IPS-18c (cell line): ENCODE data around the gene PDGFC.

Experiments
- H3K4me3 ChIP-seq: 2 replicates; pipeline ENCODE4 v1.7.0; 2013; ENCODE audit warnings: low read depth, mild to moderate bottlenecking, low read length, moderate library complexity; ENCODE audit not compliant: insufficient read depth
- H3K9me3 ChIP-seq: one replicate; pipeline ENCODE4 v1.6.1; 2013; ENCODE audit warnings: mild to moderate bottlenecking, low read length, moderate library complexity; ENCODE audit not compliant: control insufficient read depth, insufficient read depth

The PDGFC gene

DNA sequence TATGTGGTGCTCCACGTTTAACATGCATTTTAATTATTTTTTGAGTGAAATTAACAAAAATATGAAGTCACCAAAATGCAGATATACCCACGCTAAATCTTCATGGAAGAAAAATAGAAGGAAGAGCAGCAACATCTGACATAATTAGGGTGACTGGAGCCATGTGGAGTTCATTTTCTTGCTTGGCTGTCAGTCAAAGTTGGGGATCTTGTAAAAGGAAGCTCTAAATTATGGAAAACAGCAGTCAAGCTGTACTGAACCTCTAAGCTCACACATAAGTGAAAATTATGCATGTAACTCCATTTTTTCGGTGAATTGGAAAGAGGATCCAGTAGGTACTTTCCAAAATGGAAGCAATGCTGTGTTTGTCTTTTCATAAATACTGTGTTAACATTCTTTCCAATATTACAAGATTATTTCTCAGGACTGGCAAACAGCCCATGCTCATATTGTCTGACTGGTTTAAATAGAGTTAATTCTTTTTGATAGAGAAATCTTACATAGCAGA is 9.7 kb upstream of the PDGFC start:
- Histone ChIP-seq H3K9me3 (no peaks in the 10 kb centered on the region), H3K4me3 (no peak overlapping the region)

DNA sequence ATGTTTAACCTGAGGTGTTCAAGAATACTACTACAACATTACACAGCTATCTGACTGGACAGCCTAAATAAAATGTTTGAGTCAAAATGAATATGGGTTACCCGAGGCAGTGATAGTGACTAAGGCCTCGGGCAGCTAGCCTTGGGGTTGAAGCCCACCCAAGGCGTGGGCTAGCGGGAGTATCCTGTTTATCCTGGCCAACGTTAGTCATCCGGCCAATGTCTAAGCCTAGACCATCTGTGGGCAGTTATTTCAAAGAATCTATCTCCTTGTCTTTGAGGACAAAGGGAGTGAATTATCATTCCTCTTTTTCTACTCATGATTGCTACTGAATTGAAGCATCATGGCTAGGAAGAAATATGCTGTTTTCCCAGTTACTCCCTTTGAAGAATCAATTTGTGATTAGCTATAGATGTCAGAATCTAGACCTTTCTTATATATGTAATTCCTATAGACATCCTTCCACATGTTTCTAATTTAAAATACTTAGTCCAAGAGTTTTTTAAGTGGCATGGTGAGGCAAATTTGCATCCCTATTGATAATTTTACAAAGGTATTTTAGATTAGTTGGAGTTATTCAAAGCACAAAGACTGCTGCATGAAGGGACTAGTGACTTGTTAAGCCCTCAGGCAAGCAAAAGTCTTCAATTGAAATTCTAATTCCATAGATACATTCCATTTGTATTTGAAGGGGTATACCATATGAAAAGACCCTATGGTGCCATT is 6.0 kb upstream of the PDGFC start:
- no peaks in the 10 kb centered on the region for H3K9me3 ChIP-seq
- H3K4me3 ChIP-seq = no peak overlapping the region

- H3K4me3 ChIP-seq = no peak overlapping the region
- H3K9me3 ChIP-seq = no peaks in the 10 kb centered on the region
These were observed 4.5 kb upstream of the PDGFC start for GRCh38 chr4:156976147-156976546.

GRCh38 chr4:156975686-156976085 is 4.1 kb upstream of the PDGFC start:
- Histone ChIP-seq H3K9me3 (no peaks in the 10 kb centered on the region), H3K4me3 (no peak overlapping the region)

- Histone ChIP-seq H3K4me3 (no peak overlapping the region), H3K9me3 (no peaks in the 10 kb centered on the region)
These were observed 2.7 kb upstream of the PDGFC start for GRCh38 chr4:156974264-156974663.

GRCh38 chr4:156972379-156973015 is 898 bp upstream of the PDGFC start:
- peak overlapping the region; percentile 76; the same call in 1 of the 2 replicates for H3K4me3 ChIP-seq
- H3K9me3 ChIP-seq = no peaks in the 10 kb centered on the region

- peak overlapping the region; percentile 76 for H3K4me3 ChIP-seq
These were observed 379 bp downstream of the PDGFC start for GRCh38 chr4:156971165-156971675.

DNA sequence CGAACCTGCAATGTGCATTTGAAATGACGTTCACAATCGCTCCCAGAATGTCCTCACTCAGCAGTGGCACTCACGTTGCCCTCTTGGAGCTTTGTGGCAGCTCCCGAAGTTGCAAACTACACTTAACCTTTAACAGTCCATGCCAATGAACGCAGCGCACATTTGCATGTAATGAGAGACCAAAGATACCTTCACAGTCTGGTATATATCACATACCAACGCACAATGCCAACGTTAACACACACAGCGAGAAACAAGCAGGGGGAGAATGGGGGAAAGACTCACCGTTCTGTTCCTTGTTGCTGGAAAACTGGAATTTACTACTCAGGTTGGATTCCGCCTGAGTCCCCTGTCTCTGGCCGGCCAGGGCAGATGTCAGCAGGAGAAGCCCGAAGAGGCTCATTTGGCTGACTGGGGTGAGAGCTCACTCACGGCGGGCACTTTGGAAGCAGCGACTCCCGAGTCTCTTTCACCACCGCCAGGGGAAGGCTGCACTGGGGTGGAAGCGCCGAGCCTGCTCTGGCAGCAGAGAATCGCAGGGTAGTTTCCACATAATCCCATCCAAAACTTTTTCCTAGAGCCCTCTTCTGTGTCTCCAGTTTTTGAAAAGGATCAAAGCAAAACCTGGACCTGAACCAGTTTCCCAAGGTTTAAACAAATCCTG is 966 bp downstream of the PDGFC start:
- Histone ChIP-seq H3K9me3 (no peaks in the 10 kb centered on the region), H3K4me3 (peak overlapping the region; percentile 37)

More at GRCh38 chr4:156971165-156971675, 379 bp downstream of the PDGFC start:
- H3K9me3 ChIP-seq = no peaks in the 10 kb centered on the region

DNA sequence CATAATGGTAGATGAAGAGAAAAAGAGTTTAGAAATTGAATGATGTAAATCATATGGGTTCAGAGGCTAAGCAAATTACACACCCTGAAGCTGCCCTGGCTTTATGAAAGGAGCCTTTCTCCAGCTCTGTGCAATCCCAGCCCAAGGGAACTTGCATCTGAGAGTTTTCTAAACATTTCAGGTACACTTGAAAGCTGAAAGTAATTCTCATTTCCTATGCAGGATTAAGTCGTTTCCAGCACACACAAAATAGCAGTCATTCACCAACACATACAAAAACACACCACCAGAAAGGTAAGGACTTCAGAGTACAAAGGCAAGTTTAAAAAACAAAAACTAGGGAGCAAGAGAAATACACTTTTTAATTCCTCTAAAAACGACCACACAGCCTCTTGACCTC is 1.7 kb downstream of the PDGFC start:
- Histone ChIP-seq H3K9me3 (no peaks in the 10 kb centered on the region), H3K4me3 (peak overlapping the region; percentile 37; the same call in 1 of the 2 replicates)

DNA sequence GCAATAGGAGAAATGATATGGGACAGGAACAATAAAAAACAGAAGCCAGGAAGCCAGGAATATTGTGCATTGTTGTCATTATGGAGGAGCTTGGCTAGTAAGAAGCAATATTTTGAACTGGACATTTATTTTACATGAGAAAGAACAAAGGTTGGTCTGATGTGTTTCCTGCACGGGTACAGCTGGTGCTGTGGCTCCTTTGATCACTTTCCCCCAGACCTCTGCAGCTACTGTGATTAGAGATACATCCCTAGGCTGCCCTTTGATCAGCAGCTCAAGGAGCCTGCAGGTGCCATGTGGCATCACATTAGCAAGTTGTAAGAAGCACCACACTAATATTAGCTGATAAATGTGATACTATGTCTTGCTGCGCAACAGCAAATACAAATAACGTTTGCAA is 2.5 kb downstream of the PDGFC start:
- H3K4me3 ChIP-seq = no peak overlapping the region
- H3K9me3 ChIP-seq = no peaks in the 10 kb centered on the region

- Histone ChIP-seq H3K9me3 (no peaks in the 10 kb centered on the region), H3K4me3 (no peak overlapping the region)
These were observed 3.1 kb downstream of the PDGFC start for GRCh38 chr4:156968479-156968984.

DNA sequence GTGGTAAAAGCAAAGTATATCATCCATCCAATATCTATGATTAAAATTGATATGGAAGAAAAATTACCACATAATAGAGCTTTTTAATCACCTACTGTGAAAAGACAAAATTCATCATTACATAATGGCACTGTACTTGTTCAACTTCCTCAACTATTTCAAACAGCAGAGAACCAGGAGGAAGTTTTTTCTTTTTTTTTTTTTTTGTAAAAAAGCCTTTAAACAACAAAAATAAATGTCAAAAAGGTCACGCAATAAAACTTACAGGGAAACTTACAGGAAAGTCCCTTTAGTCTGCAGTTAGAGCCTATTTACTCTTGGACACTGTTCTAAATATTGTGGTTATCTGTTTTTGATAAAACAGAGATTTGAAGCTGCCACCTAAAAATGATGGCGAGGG is 4.8 kb downstream of the PDGFC start:
- H3K9me3 ChIP-seq = no peaks in the 10 kb centered on the region
- H3K4me3 ChIP-seq = no peak overlapping the region

GRCh38 chr4:156963419-156963818 is 8.2 kb downstream of the PDGFC start:
- no peaks in the 10 kb centered on the region for H3K9me3 ChIP-seq
- no peak overlapping the region for H3K4me3 ChIP-seq

DNA sequence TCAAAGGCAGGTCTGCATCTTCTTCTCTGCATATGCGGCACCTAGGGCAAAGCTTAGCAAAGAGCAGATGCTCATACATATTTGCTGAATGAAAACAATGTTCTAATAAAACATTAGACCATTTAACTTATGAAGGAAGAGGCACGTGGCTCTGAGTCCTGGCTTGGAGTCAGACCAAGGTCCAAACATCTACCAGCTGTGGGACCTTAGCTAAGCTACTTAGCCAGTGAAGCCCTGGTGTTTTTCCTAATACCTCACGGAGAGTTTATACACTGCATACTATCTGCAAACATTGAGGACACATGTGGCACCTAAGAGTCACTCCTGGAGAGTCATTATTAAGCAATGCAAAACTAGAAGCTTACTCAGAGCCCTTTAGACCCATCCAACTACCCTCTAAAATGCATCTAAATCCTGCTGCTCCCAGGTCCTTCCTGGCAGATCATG is 9.0 kb downstream of the PDGFC start:
- H3K9me3 ChIP-seq = no peaks in the 10 kb centered on the region
- H3K4me3 ChIP-seq = no peak overlapping the region

DNA sequence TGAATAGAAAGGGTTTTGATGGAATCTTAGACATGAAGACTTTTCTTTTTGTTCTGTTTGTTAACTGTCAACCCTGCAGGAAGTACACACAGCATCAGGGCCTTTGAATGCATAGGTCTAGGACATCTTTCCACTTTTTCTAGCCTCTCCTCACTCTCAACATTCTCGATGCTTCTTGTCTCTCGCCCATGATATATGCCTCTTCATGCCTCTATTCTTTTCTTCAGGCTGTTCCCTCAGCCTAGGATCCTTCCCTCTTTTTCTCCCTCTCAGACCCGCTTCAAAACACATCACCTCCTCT is 9.6 kb downstream of the PDGFC start:
- Histone ChIP-seq H3K4me3 (no peak overlapping the region), H3K9me3 (no peaks in the 10 kb centered on the region)

DNA sequence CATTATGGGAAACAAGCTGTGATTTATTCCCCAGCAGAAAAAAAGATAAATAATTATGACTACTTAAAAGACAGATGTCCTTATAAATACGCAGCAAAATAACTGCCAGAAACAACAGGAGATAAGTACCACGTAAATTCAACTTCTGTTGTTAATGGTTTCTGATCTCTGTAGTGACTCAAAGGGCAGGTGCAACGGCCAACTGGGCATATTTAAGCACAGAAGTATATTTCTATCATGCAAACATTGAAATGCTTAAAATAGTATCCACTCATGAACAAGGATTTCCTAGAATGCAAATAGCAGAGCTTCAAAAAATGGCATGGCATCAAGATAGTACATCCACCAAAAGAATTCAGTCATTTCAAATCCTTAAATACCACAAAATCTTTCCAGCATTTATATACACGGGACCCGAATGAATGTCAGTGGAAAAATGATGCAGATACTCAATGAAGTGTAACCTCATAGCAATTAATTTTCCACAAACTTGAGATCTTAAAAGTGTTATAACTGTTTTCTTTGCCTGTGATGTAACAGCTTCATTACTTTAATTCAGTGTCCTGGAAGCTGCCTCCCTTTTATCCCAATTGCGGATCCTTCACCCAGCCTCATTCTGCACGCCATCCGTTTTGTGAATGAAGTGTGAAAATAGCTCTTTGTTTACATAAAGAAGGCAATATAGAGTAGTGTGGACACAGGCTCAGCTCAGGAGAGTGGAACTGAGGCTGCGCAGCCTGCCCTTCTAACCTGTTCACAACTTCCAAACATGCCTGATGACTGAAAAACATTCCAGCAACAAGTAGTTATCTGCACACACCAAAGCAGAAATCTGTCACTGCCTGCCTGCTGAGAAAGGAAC is 10.2 kb downstream of the PDGFC start:
- no peak overlapping the region for H3K4me3 ChIP-seq
- no peaks in the 10 kb centered on the region for H3K9me3 ChIP-seq

GRCh38 chr4:156959298-156959702 is 12.3 kb downstream of the PDGFC start:
- Histone ChIP-seq H3K4me3 (no peak overlapping the region), H3K9me3 (no peaks in the 10 kb centered on the region)
